ENCODE data around the gene CNTLN.
A peak's percentile ranks its signal among the peaks of the same experiment; 100 is the strongest.
"Not testable (repeated sequence)": the region's sequence is repeated elsewhere in the genome, so short reads cannot be mapped to it uniquely, and the experiment has no call there.

The CNTLN gene

DNA sequence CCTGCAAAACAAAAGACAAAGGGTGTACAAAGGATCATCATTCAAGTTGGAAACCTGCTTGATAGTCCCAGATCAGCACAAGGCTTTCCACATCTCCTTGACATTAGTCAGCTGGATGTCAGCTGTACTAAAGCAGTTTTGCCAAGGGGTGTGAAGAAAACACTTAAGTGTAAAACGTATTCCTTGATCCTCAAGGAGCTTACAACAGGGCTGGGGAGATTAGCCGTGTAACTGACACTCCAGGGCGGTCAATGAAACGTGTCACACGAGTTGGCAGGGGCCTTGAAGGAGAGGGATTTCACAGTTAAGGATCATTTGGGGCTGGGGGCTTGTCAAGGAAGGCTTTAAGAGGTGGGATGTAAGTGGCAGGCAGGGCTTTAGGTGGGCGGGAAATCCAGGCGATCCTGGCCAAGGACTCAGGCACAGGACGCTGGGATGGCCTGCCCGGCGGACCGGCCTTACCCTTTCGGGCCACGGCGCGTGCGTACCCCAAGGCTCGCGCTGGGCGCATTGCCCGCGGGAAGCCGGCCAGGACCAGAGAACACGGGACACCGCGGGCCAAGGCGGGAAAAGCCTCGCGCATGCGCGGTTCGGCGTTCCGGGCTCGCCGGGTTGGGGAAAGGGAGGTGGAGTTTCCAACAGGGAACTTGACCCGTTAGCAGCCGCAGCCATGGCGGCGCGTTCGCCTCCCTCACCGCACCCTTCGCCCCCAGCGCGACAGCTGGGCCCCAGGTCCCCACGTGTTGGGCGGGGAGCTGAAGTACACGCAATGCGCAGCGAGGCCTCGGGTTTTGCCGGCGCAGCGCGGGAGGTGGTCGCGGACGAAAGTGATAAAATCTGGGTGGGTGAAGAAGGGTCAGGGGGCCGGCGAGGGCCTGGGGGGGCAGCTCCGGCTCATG, at the start of gene CNTLN:
CNTLN (plus strand) TSS at position 645 of the 899 bp plus-strand sequence; CDS start at position 671, 26 bp downstream.
- peak; percentile 91 for DNase-seq

- DNase-seq: no peak
Measured at GRCh38 chr9:17088566-17088965, 46.3 kb upstream of the CNTLN start.

GRCh38 chr9:17090041-17090440, 44.8 kb upstream of the CNTLN start:
- no peak for DNase-seq

DNA sequence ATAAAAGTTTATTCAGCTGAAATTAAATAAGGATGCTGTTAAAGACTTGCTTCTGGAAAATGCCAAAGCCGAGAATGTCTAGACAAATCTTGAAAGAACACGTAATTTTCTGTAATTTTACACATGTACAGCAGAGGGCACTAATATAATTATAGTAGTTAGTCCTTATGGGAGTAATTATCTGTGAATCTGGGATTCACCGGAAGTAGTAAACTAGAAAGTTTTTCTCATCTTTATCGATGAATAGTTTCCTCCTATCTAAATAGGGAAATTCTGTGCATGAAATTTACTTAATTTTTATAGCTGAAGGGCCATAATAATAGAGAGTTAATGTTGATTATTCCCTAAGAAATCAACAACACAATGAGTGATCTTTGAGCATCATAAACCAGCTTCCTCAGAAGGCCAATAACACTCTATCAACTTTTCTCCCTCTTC, 18.4 kb upstream of the CNTLN start:
- peak; percentile 63 for DNase-seq

DNA sequence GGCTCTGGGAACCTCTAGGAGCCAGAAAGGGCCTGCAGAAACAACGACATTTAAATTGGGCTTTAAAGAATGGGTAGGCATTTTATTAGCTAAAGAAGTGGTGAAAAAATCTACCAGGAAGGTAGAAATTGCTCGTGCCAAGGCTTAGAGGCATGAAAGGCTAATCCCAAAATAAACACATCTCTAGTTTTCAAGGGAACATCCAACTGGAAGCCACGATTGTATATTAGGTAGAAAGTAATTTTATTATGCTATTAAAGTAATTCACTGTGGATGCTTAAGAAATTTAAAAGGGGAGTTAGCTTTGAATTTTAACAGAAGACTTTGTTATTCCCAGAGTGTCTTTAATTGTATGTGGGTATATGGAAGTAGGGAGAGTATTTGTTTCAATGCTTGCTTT, 17.5 kb upstream of the CNTLN start:
- DNase-seq: no peak

DNA sequence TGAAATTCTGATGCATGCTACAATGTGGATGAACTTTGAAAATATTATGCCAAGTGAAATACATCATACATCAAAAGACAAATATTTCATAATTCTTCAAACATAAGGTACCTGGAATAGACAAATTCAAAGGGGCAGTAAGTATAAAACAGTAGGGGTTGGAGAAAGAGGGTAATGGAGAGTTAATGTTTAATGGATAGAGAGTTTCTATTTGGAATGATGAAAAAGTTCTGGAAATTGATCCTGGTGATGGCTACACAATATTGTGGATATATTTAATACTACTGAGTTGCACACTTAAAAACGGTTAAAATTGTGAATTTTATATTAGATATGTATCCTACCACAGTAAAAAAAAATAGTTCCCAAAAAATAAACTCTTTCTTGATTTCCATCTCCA, 14.6 kb upstream of the CNTLN start:
- no peak for DNase-seq

DNA sequence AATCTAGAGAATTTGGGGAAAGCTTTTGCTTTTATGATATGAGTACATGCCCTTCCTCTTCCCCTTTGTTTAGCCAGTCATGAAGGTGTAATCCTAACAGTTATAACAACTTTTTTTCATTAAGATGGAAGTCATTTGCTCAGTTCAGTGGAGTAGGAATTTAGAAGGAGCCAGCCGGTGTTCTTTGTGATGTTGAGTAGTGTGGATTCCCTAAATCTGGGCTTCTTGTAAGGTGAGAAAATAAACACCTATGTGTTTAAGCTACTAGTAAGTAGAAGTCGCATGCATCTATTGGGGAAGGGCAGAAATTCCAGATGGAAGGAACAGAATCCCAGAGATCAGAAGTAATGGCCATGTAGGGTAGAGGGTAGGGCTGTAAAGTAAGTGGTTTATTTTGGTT, 13.6 kb upstream of the CNTLN start:
- no peak for DNase-seq

DNA sequence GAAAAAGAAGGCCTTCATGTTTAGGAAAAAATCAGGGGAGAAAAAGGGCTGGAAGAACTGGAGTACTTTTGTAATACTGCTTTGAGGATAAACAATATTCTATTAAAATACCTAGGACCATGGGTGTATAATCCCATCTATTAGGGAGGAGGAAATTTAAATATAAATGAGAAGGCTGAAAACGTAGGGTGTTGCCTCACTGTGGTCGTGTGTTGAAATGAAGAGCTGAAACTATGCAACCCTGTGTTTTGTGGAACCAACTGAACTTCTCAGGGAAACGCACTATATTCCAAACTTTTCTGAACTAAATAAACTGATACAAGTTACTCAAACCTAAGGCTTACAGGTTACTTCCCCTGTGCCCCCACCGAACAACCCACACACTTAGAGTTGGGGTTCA, 4.5 kb upstream of the CNTLN start:
- peak; percentile 68 for DNase-seq

DNA sequence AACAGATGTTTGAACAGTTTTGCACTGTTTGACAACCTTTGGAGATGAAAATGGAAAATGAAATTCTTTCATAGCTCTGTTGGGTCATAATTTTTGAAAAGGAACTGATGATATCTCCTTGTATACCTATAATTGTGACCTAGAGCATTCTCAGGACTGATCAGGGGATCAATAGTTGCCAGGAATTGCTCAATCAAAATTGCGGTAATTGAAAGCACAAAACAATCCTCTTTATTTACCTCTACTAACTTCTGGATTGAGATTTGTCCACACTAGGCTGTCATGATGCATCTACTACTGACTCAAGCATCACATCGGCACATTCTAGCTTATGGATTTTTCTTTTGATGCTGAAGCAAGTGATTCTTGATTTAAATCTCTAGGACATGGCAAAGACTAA, 4.1 kb upstream of the CNTLN start:
- no peak for DNase-seq

DNA sequence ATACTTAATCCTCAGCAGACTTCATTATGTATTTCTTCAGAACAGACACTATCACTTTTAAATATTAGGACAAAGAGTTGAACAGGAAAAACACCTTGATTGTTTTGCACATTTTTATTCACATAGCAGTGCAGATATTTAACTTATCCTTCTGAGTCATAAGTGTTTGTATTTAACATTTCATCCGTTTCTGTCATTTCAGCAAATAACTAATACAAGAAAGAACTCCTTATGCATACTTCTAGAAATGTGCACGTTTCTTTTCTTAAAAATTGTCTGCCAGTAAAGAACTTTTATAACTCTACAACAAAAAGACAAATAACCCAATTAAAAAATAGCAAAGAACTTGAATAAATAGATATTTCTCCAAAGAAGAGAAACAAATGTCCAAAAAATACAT, 3.3 kb upstream of the CNTLN start:
- DNase-seq: no peak

DNA sequence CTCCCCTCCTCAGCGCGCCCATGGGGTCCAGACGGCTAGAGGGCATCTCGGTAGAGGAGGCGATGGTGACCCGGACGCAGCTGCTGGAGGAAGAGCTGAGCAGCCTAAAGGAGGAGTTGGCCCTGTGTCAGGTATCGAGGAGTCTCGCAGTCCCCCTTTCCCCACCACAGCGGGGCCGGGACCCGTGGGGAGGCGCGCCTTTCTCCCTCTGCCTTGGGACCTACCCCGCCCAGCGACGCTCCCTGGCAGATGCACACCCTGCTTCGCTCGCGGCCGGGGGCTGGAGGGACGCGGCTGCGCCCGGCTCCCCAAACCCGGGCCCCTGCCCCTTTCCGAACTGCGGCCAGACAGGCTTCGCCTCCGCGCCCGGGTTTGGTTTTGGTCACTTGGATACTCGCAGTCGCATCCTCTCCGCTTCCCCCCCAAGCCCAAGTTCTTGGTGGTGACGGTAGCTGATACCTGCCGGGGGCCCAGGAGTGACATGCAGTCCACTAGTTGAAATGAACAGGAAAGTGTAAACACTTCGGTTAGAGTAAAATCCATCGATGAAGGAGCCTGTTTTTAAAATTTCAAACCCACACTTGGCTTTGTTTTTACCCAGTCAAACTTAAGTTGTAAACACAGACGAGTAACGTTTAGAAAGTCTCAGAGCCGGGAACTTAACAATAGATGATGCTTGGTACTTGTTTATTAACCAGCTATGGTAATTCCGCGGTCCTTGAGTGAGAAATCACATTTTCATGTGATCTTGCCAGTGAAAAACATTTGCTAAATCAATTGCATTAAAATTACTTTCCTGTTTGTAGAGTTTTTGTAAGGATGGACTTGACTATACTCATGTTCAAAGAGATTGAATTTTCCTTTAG, 688 bp downstream of the CNTLN start:
- peak; percentile 24 for DNase-seq

GRCh38 chr9:17137566-17137965, 2.7 kb downstream of the CNTLN start:
- DNase-seq: peak; percentile 58

DNA sequence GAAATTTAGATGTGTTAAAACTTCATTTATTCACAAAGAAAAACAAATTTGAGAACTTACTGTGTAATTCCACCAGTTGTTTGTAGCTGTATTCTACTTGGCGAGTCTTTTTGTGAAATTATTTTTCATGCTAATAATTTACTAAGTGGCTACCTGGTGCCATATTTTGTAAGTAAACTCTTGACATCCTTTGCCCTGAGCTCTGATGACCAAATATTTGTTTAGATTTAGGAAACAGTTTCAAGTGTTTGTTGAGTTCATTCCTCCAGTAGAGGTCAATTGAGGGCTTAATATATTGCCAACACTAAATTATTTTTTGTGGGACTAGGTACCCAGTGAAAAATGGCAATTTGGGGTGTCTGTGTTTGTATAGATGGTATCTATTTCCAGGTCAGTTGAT, 3.7 kb downstream of the CNTLN start:
- DNase-seq: no peak

GRCh38 chr9:17140418-17140817, 5.6 kb downstream of the CNTLN start:
- DNase-seq: no peak

- no peak for DNase-seq
Measured at GRCh38 chr9:17148324-17148723, 13.5 kb downstream of the CNTLN start.

DNA sequence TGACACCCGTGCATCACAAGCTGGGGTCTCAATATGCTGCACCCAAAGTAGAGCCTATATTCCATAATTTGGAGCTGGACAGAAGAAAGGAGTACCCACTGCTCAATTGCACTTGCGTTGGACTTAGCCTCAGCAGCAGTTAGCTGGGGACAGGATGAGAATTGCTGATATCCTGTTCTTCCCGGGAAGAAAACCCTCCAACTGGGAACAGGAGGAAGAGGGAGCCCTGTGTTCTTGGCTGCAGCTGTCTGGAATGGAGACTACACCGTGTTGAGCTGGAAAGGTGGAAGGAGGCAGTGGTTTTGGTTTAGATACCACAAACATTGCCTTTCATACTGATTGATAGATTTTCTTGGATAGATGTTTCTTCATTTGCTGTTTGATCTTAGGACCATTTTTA, 24.6 kb downstream of the CNTLN start:
- no peak for DNase-seq

- DNase-seq: peak; percentile 26
Measured at GRCh38 chr9:17160327-17160726, 25.5 kb downstream of the CNTLN start.

DNA sequence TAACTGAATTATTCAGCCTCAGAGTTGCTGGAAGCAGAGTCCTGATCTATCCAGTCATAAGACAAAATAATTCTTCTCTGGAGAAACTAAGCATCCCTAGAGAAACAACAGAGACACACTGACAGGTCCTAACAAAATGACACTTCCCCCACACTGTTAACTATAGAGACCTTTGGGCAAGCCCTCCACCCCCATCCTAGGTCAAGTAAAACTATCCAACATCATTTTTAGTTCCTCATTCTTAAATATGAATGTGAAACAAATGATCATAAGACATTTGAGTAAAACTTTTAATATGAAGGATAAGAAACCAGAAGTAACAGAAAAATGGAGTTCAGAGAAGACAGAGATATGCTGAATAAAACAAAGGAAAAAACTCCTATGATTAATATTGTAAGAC, 30.9 kb downstream of the CNTLN start:
- peak; percentile 82 for DNase-seq

DNA sequence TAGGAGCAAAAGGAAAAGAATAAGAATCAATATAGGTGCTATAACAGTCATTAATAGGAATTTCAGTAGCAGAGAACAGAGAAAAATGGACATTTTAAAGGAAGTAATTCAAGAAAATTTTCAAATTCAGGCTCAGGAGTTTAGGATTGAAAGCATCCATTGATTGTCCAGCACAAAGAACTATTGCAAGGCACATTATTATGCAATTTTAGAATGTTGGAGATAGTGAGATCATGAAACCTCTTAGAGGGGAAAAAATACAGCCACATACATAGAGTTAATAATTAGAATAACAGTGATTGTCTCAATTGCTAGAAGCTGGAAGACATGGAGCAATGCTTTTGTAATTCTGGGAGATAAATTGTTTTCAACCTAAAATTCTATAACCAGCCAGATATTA, 31.5 kb downstream of the CNTLN start:
- peak; percentile 67 for DNase-seq

DNA sequence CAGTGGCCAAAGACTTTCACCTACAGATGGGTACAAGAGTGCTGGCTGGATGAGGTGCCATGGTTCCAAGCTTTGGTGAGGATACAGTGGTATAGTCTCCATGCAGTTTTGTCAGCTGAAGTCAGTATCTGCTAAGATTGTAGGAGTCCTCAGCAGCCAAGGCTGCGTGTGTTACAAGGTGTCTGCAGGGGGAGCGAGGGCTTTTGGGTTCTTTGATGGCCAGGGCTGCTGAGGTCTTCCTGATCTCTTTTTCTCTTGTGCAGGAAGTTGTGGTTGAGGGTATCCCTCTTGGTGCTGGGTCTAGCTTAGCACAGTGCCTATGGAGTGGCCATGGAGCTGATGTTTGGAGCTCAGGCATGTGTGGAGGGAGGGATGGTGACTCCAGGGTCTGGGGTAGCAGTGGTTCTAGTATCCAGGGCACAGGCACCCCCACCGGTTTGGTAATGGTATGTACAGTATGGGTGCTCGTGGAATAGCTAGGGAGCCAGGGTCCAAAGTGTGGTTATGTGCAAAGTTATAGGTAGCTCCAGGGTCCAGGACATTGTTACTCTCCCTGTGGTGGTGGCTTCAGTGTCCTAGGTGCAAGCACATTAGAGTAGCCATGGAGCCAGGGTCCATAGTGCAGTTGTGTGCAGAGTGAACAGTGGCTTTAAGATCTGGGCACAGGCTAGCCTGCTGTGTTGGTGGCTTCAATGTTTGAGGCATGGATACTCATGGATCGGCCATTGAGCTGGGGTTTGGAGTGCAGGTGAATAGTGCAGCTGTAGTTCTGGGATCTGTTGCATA, 36.7 kb downstream of the CNTLN start:
- no peak for DNase-seq

DNA sequence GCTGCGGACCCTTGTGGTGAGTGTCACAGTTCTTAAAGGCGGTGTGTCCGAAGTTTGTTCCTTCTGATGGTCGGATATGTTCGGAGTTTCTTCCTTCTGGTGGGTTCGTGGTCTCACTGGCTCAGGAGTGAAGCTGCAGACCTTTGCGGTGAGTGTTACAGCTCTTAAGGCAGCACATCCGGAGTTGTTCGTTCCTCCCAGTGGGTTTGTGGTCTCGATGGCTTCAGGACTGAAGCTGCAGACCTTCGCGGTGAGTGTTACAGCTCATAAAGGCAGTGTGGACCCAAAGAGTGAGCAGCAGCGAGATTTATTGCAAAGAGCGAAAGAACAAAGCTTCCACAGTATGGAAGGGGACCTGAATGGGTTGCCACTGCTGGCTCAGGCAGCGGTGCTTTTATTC, 42.7 kb downstream of the CNTLN start:
- not testable (repeated sequence) for DNase-seq

DNA sequence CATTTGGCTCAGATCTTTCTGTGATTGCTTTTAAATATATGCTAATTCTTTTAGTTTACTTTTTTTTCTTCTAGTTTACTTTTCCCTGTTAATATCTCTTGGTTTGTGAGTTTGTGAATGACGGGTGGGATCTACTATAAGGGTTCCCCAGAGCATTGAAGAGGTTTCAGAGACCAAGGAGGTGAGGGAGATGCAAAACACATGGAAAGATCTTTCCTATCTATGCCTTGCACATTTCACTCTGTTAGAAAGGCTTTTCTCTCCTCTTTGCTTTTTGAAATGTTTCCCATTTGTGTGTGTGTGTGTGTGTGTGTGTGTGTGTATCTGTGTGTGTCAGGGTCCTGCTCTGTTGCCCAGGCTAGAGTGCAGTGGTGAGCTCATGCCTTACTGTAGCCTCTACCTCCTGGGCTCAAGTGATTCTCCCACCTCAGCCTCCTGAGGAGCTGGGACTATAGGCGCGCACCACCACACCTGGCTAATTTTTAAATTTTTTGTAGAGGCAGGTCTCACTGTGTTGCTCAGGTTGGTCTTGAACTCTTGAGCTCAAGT, 50.7 kb downstream of the CNTLN start:
- DNase-seq: no peak

DNA sequence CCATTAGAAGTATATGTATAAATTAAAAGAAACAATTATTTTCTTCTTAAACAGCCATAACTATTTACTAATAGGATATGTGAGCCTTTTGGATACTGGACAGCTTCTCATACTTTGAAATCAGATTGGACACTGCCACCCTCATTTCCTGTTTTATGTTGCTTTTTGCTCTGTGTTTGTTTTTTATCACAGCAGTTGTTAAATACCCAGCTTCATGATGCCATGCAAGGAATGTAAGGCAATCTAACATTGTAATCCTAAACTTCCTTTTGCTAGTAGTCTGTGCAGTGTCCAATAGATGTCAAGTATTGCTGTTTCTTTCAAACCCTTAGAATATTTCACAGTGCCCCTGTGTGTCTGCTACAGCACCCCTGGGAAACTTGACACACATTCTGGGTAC, 56.2 kb downstream of the CNTLN start:
- DNase-seq: no peak
